NCI-H345 (cell line): ENCODE measurements around the gene HHIPL1.

Experiments used
- DNase-seq: peaks from one replicate; lab custom pipeline; 2025; lab: John Stamatoyannopoulos, UW

HHIPL1 gene

DNA sequence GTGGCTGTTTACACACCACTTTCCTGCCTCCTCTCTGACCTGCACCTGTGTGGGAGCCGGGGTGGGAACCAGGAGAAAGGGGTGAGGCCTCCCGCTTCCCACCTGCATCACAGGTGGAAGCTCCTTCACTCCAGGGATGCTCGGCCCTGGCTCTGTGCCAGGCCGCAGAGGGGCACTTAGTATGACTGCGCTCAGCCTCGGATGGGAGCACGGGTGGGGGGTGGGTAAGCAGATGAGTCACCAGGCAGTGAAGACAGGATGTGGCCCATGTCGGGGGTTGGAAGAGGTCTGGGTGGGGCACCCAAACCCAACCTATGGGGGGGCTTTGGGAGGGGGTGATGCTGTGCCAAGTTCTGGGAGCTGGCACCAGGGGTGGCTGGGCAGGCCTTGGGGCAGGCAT lies 31.7 kb downstream of the HHIPL1 start:
- peak; percentile 36 for DNase-seq

GRCh38 chr14:99677231-99678140 lies 32.6 kb downstream of the HHIPL1 start:
- no peak for DNase-seq

- no peak for DNase-seq
Observed at GRCh38 chr14:99678198-99678597, 33.3 kb downstream of the HHIPL1 start.

DNA sequence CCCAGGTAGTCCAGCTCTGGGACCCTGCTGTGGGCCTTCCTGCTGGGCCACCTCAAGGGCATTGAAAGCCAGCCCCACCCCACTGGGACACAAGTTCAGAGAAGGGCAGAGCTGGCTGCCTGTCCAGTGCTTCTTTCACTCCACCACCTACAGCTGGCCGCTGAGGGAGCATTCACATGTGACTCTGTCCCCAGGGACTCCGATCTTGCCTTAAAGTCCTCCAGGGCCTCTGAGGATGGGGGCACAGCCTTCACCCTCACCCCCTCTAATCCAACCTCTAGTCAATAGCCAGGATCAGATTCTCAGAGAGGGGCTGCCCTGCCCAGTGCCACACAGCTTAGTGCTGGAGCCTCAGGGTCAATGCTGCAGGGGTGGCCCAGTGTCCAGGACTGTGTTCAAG lies 34.2 kb downstream of the HHIPL1 start:
- DNase-seq, result no peak

GRCh38 chr14:99679543-99679942 lies 34.6 kb downstream of the HHIPL1 start:
- DNase-seq, result no peak

GRCh38 chr14:99679996-99680395 lies 35.1 kb downstream of the HHIPL1 start:
- no peak for DNase-seq

DNA sequence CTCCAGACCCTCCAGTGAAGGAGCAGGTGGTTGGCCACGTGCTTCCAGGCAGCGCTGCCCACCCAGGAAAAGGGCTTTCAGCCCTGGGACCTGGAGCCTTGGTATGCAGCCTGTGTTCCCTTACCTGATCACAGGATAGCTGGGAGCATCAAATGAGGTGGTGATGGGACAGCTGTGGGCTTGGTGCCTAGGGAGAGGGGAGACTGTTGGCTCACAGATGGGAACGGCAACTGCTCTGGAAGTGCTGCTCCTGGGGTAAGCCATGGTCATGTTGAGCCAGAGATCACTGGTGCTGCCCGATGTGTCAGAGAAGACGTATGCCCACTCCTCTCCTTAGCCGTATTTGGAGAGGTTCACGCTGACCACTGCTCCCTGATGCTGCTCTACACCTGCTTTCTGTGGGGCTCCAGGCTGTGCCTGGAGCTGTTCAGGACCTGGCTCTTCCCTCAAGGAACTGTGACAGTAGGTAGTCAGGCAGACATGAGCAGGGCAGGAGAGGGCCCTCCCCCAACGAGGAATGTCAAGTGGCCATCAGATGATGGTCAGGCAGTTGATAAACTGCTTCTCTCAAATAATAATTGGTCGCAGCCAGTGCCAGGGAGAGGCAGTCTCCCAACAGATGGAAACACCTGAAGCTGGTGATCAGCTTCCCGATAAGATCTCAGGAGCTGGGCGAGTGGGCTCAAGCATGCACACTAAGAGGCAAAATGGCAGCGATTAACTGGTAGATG lies 36.3 kb downstream of the HHIPL1 start:
- no peak for DNase-seq

DNA sequence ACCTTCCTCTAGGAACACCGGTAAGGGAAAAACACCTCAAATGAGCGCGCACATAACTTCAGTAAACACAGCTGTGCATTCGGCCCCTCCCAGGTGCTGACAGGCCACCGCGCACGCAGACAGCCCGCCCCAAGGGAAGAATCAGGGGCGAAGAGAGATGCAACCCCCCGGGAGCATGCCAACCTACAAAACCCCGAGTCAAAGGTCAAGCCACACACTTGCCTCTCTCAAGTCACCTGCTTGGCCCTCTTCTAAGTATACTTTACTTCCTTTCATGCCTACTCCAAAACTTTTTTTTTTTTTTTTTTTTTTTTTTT lies 36.9 kb downstream of the HHIPL1 start:
- no peak for DNase-seq

GRCh38 chr14:99682809-99683618 lies 38.1 kb downstream of the HHIPL1 start:
- DNase-seq, result peak; percentile 85

GRCh38 chr14:99683619-99684409 lies 38.9 kb downstream of the HHIPL1 start, which contains the start of gene CYP46A1:
Gene CYP46A1 (plus strand): TSS chr14:99684298. CDS start chr14:99684418, 120 bp downstream.
- DNase-seq, result peak; percentile 99

DNA sequence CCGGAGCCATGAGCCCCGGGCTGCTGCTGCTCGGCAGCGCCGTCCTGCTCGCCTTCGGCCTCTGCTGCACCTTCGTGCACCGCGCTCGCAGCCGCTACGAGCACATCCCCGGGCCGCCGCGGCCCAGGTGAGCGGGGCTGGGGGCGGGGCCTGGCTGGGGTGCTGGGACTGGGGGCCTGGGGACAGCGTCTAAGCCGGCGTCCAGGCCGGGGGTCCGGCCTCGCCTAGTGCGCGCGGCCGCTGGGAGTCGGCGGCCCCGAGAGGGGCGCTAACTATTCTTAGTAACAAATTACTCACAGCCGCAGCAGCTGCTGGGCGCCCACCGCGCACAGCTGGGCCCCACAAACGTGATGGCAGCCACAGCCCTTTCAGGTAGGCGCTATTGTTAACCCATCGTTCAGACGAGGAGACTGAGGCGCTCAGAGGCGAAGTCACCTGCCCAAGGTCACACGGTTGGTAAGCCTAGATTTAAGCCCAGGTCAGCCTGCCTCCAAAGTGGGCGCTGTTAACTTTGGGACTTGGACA lies 39.5 kb downstream of the HHIPL1 start:
- DNase-seq, result peak; percentile 68

DNA sequence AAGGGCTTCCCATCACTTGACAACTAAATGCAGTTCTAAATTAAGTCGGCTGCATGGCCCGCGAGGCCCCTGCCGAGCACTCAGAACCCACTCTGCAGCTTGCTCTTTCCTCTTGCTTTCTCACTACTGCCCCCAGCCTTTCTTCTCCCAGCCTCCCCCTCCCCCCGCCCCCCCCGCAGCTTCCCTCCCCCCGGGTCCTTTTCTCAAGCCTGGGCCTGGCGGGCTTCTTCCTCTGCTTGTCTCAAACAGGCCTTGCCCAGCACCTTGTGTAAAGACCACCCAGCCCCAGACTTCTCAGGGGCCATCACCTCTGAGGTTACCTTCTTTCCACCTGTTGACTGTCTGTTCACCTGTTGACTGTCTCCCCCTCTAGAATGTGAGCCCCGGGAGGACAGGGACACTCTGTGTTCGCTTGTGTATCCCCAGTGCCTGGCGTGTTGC lies 40.2 kb downstream of the HHIPL1 start:
- DNase-seq, result no peak

- no peak for DNase-seq
Observed at GRCh38 chr14:99685596-99685995, 40.7 kb downstream of the HHIPL1 start.

DNA sequence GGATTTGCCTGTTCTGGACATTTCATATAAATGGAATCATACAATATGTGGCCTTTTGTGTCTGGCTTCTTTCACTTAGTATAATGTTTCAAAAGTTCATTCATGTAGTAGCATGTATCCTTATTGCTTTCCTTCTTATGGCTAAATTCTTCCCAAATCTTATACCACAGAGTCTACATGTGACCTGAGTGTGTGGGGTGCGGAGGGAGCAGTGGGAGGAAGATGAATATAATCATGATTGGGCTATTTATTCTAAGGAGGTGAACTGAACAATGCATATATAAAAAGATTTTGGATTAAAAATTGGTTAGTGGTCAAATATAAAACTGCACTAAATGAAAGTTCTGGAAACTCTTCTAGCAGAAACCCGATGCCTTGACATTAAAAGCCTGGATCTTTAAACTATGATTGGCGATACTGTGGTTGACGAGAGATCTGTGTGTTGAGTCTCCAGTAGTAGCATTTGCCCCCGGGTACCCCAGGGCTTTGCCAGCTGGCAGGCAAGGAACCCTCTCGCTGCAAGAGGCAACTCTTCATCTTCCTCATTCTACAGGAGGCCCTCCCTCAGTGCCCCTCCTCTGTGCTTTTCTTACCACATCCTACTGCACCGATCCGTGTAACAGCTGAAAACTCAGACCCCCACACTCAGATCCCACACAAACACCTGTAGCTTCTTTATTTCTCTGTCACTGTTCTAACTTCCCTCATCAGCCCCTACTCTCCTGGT lies 41.8 kb downstream of the HHIPL1 start:
- DNase-seq, result no peak

DNA sequence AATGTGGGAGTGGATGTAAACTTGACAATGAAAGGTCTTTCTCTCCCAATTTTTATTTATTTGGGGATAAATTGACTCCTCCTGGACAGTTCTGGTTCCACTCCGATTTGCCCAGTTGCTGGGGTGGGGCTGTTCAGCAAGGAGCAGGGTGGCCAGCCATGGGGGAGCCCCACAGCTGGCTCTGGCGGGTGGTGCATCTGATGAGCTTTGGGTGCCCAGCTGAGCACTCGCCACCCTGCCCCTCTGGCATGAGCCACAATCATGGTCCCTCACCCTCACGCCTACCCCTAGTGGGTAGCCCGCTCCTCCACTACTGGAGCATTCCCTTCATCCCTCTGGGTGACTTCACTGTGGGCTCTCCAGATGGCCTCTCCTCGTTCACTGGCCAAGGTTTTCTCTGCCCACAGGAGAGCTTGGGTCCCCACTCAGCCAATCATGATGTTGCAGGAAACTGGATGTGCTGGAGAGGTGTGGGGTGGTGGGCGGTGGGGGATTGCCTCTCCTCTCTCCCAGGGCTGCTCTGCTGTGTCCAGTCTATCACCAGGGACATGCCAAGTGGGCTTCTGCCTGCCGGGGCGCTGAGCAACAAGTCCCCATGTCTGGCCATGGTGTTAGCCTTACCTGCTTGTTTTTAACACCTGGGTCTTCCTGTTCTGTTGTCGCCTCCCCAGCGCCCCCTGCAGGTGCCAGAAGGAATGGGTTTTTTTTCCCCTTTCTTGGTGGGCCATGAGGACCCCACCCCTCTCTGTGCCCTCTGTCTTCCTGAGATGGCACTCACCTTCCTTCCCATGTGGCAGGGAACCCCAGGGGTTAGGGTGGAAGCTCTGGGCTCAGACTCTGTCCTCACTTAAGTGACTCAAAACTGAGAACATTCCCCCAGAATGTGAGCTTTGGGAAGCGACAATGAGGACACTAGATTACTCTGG lies 42.6 kb downstream of the HHIPL1 start:
- DNase-seq, result no peak

DNA sequence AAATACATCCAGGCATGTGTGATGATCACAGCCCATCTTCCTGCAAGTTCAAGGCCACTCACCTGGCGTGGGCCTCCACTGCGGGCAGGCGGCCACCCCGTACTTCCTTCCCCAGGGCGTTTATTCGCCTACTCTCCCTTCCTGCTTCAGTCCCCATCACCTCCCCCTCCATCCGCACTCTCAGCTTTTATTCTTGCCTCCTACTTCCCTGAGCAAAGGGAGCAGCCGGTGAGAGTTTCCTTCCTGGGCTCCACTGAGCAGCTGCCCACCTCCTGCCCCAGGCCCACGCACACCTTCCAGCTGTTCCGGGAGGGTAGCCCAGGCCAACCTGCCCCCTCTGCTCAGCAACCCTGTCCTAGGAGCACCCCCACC lies 43.3 kb downstream of the HHIPL1 start:
- no peak for DNase-seq

- no peak for DNase-seq
Observed at GRCh38 chr14:99688629-99689028, 43.7 kb downstream of the HHIPL1 start.

- no peak for DNase-seq
Observed at GRCh38 chr14:99689266-99690236, 44.6 kb downstream of the HHIPL1 start.
